Ectodermal cell (in vitro differentiated cells): ENCODE results near the gene LRP1-AS.

Source experiments
- H3K27ac ChIP-seq: 2 replicates; pipeline ENCODE4 v1.7.0; 2013; ENCODE audit warnings: mild to moderate bottlenecking, low read depth, low read length; ENCODE audit not compliant: insufficient read depth, poor library complexity, severe bottlenecking
- H3K27me3 ChIP-seq: 2 replicates; pipeline ENCODE4 v1.7.0; 2013; ENCODE audit warnings: mild to moderate bottlenecking, low read length; ENCODE audit not compliant: insufficient read depth, control insufficient read depth, poor library complexity, severe bottlenecking
- H3K36me3 ChIP-seq: one replicate; pipeline ENCODE4 v1.7.0; 2013; ENCODE audit warnings: low read length; ENCODE audit not compliant: control insufficient read depth, insufficient read depth
- H3K4me1 ChIP-seq: one replicate; pipeline ENCODE4 v1.7.0; 2013; ENCODE audit warnings: low read length; ENCODE audit not compliant: control insufficient read depth, insufficient read depth
- H3K4me3 ChIP-seq: 2 replicates; pipeline ENCODE4 v1.7.0; 2013; ENCODE audit warnings: low read depth, low read length, control low read depth; ENCODE audit not compliant: insufficient read depth
- H3K9me3 ChIP-seq: 2 replicates; pipeline ENCODE4 v1.7.0; 2013; ENCODE audit warnings: mild to moderate bottlenecking, low read length, moderate library complexity; ENCODE audit not compliant: control insufficient read depth
- WGBS, 2 experiments: methylation state at CpG; one replicate each; pipeline ENCODE4 v1.1.7; 2013; ENCODE audit warnings: missing lambda C conversion rate in 2 of 2; 5-methylcytosine and 5-hydroxymethylcytosine counted together

The LRP1-AS gene

DNA sequence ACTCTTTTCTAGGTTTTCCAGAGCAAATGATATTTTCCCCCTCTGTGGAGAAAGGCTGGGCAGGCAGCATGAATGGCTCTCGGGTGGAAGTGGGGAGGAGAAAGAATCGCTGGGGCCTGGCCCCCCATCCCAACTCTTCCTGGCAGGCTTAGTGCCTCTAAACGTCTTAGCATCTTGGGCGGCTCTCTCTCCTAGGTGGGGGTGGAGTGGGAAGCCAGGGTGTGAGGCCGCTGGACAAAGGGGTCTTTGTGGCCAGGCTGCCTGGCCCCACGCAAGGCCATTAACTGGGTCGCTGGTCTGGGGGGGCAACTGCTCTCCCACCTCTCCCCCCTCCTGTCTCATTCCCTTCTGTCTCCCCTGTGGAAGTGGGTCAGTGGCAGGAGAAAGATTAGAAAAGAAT, 4.7 kb downstream of the LRP1-AS start:
- Histone ChIP-seq H3K9me3 (no peaks in the 10 kb centered on the region), H3K27ac (no peak overlapping the region), H3K36me3 (peaks cover 32% of the 10 kb centered on the region), H3K4me3 (no peak overlapping the region), H3K4me1 (peaks cover 7% of the 10 kb centered on the region), H3K27me3 (no peaks in the 10 kb centered on the region)
- WGBS, 2 experiments: 84 to 91% methylated on average over 7 of the region's 7 CpGs

DNA sequence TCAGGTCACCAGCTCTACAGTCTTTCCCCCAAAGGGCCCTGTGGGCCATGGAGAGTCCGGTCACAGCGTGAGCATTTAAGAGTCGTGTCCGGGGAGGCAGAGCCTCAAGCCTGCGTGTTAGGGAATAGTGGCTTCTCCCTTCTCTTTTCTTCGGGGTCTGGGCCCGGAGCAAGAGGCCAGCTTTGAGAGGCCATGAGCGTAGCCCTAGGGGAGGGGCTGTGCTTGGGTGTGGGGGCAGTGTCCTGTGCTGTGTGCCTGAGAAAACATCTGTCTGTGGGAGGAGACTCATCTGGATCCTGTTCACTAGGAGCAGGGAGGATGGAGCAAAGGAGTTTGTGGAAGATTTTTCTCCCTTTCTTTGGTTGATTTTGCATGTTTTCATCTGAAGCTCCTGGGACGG, 5.3 kb downstream of the LRP1-AS start:
- Histone ChIP-seq H3K4me3 (no peak overlapping the region), H3K9me3 (no peaks in the 10 kb centered on the region), H3K27ac (no peak overlapping the region), H3K4me1 (peaks cover 1% of the 10 kb centered on the region), H3K27me3 (no peaks in the 10 kb centered on the region), H3K36me3 (peaks cover 32% of the 10 kb centered on the region)
- WGBS, 2 experiments: 95 to 96% methylated on average over 9 of the region's 9 CpGs

DNA sequence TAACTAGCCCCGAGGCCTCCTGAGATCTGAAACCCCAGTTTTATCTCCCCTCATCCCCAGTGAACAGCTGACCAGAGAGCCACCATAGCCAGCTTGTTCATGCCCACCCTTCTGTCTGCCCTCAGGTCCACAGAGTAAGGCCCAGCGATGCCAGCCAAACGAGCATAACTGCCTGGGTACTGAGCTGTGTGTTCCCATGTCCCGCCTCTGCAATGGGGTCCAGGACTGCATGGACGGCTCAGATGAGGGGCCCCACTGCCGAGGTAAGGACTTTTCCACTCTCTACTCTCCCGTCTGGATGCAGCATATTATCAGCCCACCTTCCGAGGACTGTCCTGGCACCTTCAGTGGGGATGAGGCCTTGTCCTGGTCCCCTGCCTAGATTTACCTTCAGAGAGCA, 6.2 kb downstream of the LRP1-AS start:
- 87 to 90% methylated on average over 8 of the region's 8 CpGs for WGBS, 2 experiments
- Histone ChIP-seq H3K36me3 (peaks cover 32% of the 10 kb centered on the region), H3K9me3 (no peaks in the 10 kb centered on the region), H3K27ac (no peak overlapping the region), H3K27me3 (no peaks in the 10 kb centered on the region), H3K4me1 (no peaks in the 10 kb centered on the region), H3K4me3 (no peak overlapping the region)

DNA sequence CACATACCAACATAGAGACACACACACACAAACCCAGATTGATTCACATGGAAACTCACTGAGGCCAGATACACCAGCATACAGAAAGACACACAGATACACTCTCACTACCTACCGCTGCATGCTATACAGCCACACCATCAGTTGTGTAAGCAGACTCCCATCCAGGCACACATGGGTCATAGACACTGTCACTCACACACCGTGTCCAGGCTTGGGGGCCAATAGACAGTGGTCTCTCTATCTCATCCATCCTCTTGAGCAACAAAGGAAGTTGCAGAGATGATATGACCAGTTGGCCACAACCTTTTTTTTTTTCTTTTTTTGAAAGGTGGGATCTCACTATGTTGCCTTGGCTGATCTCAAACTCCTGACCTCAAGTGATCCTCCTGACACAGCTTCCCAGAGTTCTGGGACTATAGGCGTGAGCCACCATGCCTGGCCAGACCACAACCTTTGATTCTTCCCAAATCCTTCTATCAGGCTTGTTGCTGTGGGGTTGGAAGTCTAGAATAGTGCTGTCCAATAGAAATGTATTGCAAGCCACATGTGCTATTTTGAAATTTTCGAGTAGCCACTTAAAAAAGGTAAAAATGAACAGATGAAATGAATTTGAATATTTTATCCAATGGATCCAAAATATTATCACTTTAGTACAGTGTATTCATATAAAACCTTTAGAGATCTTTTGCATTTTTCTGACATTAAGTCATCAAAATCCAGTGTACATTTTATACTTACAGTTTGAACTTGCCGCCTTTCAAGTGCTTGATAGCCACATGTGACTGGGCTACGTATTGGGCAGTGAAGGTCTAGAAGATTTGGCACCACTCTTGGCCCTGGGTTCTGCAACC, 7.4 kb downstream of the LRP1-AS start:
- Histone ChIP-seq H3K9me3 (no peaks in the 10 kb centered on the region), H3K4me1 (peaks cover 12% of the 10 kb centered on the region), H3K27ac (no peak overlapping the region), H3K4me3 (no peak overlapping the region), H3K27me3 (no peaks in the 10 kb centered on the region), H3K36me3 (peaks cover 29% of the 10 kb centered on the region)
- 93 to 94% methylated on average over 6 of the region's 6 CpGs for WGBS, 2 experiments

DNA sequence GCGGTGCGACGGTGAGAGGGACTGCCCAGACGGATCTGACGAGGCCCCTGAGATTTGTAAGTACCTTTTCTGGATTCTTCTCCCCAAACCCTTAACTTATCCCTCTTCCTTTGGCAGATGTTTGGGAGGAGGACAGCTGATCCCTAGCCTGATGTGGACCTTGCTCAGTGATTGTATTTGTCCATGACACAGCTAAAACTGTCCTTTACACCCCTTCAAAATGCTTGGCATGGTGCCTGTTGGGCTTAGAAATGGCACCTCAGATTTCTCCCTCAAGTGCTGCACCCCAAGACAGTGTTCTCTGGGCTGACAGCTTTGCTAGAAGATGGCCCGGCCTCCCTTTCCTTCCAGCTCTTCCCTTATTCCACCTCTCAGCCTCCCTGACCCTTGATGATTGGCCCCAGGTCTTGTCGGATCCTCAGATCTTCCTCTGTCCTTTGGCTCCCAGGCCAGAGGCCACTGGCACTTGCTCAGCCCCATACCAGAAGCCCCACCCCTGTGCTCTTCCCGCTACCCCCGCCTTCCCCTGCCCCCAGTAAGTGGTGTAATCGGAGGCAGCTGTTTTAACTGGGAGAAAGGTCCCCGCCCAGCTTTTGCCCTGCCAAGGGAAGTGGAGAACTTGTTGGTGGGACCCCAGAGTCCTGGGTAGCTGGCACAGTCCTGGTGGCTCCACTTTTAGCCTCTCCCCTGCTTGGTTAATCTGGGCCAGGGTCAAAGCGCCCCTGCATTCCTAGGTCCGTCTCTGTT, 8.7 kb downstream of the LRP1-AS start:
- 88 to 91% methylated on average over 13 of the region's 13 CpGs for WGBS, 2 experiments
- H3K4me1 ChIP-seq: peaks cover 16% of the 10 kb centered on the region
- peaks cover 28% of the 10 kb centered on the region for H3K36me3 ChIP-seq
- H3K4me3 ChIP-seq: no peak overlapping the region
- H3K9me3 ChIP-seq: no peaks in the 10 kb centered on the region
- H3K27me3 ChIP-seq: no peaks in the 10 kb centered on the region
- H3K27ac ChIP-seq: no peak overlapping the region

DNA sequence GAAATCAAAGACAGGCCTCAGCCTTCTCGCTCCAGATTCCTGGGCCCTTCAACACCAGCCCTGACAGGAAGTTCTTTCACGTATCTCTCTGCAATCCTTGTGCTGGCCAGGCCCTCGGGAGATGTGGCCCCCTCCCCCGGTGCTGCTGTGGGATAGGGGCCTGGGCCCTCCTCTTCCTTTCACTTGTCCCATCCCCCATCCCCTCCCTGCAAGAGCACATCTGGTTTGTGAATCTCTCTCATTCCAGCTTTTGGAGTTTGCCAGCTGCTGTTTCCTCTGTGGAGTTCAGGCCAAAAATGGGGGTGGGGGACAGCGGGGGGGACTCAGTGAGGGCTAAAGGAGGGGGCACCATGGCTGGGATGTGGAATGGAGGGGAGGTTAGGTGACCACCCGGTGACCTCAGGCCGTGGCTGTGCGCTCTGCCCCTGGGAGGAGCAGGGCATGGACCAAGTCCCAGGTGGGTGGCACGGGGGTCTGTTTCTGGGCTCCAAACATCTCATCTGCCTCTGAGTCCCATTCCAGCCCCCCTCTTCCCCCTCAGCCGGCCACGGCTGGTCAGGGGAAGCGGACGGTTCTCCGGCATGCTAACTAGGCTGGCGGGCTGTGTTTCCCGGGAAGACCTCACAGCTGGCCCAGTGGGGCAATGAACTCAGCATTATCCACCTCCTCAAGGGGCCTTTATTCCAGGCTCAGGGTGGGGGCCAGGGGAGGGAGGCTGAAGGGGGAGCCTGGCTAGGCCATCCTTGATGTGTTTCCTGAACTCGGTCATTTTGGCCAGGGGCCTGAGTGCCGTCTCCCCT, 11.7 kb downstream of the LRP1-AS start:
- Histone ChIP-seq H3K4me3 (no peak overlapping the region), H3K9me3 (no peaks in the 10 kb centered on the region), H3K27ac (peak overlapping the region; percentile 47), H3K4me1 (peaks cover 44% of the 10 kb centered on the region), H3K27me3 (no peaks in the 10 kb centered on the region), H3K36me3 (peaks cover 12% of the 10 kb centered on the region)
- 19 to 24% methylated on average over 18 of the region's 18 CpGs for WGBS, 2 experiments

DNA sequence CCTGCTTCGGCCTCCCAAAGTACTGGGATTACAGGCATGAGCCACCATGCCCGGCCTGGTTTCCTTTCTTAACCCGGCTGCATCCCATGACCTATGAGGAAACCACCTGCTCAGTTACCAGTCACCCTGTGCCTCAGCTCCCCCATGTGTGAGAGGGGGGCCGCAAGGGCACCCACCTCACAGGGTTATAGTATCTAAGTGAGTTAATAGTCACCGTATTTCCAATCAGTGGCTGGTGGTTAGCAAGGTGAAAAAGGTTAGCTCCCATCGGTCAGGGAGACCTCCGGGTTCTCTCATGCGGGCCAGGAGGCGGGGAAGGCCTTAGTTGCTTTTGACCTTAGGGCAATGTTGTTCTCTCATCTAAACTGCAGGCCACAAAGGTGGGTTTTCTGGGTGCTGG, 12.5 kb downstream of the LRP1-AS start:
- H3K27me3 ChIP-seq: no peaks in the 10 kb centered on the region
- H3K4me3 ChIP-seq: no peak overlapping the region
- peaks cover 50% of the 10 kb centered on the region for H3K4me1 ChIP-seq
- H3K36me3 ChIP-seq: peaks cover 9% of the 10 kb centered on the region
- no peaks in the 10 kb centered on the region for H3K9me3 ChIP-seq
- WGBS, 2 experiments: 84 to 87% methylated on average over 9 of the region's 9 CpGs
- H3K27ac ChIP-seq: peak overlapping the region; percentile 47

DNA sequence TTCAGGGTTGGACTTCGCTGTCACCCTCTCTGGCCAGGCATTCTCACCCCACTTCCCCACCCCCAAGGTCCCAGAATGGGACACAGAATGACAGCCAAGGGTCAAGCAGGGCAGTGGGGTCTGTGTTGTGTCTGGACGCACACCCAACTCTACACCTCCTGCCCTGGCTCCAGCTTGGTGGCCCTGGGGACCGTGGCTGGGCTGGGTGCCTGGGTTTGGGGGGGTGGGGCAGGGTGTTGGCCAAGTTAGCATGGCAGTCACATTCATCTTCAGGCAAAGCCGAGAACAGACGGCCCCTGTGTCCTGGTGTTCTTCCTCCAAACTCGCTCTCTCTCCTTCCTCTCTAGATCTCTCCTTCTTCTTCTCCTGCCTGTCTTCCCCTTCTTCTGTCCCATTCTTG, 13.5 kb downstream of the LRP1-AS start:
- Histone ChIP-seq H3K36me3 (no peaks in the 10 kb centered on the region), H3K27ac (no peak overlapping the region), H3K27me3 (no peaks in the 10 kb centered on the region), H3K4me3 (no peak overlapping the region), H3K4me1 (peaks cover 53% of the 10 kb centered on the region), H3K9me3 (no peaks in the 10 kb centered on the region)
- whole genome bisulfite sequencing, 2 experiments: 88 to 91% methylated on average over 6 of the region's 6 CpGs

DNA sequence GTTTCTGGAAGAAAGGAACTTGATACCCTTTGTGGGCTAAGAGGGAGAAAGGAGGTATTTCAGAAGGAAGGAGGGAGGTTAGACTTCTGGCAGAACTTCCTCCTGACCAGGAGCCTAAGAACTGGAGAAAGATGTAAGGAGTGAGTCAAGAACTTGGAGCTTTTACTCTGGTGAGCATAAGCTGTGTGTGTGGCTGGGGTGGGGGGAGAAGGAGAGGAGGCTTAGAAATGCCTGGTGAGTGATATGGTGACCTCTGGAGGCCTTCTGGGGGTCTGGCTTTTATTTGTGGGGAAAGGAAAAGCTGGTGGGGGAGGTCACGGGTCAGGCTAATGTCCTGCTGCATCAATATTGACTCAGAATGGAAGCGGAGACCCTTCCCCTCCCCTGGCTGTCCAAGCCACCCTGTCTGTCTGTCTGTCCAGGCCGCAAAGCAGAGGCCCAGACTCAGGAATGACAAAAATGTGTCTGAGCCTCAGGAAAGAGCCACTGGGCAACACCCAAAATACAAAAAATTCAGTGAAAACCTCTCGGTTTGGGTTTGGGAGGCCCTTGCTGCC, 14.3 kb downstream of the LRP1-AS start:
- 38 to 50% methylated on average over 4 of the region's 4 CpGs for WGBS, 2 experiments
- Histone ChIP-seq H3K4me1 (peaks cover 53% of the 10 kb centered on the region), H3K27me3 (no peaks in the 10 kb centered on the region), H3K4me3 (no peak overlapping the region), H3K9me3 (no peaks in the 10 kb centered on the region), H3K36me3 (no peaks in the 10 kb centered on the region), H3K27ac (peak overlapping the region; percentile 18)
